ENCODE measurements around the gene ATE1.

ATE1 gene

GRCh38 chr10:121803611-121804010, 124.2 kb downstream of the ATE1 start:
- Histone ChIP-seq H3K4me3 (ENCODE audit: low read depth in 1 of 2, low read length in 2 of 2) (no peak overlapping the region), H2AFZ (ENCODE audit: low read depth, low read length) (no peak overlapping the region), H3K36me3 (ENCODE audit: insufficient read depth, low read length) (no peaks in the 10 kb centered on the region), H3K9ac (ENCODE audit: low read depth, low read length) (no peak overlapping the region), H4K20me1 (ENCODE audit: insufficient read depth, low read length) (no peaks in the 10 kb centered on the region), H3K27ac (ENCODE audit: low read length) (no peak overlapping the region), H3K9me3 (ENCODE audit: insufficient read depth, low read length, severe bottlenecking) (no peaks in the 10 kb centered on the region), H3K27me3 (ENCODE audit: insufficient read depth, low read length, poor library complexity) (no peaks in the 10 kb centered on the region), H3K79me2 (ENCODE audit: insufficient read depth, low read length) (no peaks in the 10 kb centered on the region), H3K4me2 (ENCODE audit: insufficient read depth, low read length) (no peak overlapping the region), H3K4me1 (ENCODE audit: insufficient read depth, low read length) (no peaks in the 10 kb centered on the region)
- no peak for ATAC-seq (ENCODE audit: insufficient read depth, low read depth)
- TF ChIP-seq, protein P1, sequence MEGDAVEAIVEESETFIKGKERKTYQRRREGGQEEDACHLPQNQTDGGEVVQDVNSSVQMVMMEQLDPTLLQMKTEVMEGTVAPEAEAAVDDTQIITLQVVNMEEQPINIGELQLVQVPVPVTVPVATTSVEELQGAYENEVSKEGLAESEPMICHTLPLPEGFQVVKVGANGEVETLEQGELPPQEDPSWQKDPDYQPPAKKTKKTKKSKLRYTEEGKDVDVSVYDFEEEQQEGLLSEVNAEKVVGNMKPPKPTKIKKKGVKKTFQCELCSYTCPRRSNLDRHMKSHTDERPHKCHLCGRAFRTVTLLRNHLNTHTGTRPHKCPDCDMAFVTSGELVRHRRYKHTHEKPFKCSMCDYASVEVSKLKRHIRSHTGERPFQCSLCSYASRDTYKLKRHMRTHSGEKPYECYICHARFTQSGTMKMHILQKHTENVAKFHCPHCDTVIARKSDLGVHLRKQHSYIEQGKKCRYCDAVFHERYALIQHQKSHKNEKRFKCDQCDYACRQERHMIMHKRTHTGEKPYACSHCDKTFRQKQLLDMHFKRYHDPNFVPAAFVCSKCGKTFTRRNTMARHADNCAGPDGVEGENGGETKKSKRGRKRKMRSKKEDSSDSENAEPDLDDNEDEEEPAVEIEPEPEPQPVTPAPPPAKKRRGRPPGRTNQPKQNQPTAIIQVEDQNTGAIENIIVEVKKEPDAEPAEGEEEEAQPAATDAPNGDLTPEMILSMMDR (IDR thresholded peaks at IDR 0.05; ENCODE audit: borderline replicate concordance, extremely low read depth, low read length, poor library complexity, severe bottlenecking) = no peak
- no peak for TF ChIP-seq EZH2 (IDR thresholded peaks at IDR 0.05; ENCODE audit: borderline replicate concordance, low read depth, low read length, severe bottlenecking)
- no peak for DNase-seq

DNA sequence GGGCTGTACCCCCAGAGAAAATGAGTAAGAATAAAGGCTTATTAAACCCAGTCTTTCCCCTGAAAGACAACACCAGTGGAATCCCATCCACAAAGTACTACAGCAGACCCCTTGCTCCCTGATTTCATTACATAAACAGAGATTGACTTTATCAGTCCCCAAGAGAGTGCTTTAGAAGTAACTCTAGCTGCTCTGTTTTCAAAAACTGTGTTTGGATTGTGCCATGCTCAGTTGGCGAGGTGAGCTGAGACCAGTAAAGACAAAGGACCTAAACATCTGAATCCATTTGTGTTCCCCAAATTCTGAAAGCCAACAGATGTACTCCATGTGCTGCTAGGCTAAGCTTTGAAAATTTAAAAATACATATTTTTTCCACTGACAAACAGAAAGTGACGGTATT, 127.0 kb downstream of the ATE1 start:
- no peak overlapping the region for H3K9ac ChIP-seq (ENCODE audit: low read depth, low read length)
- H3K9me3 ChIP-seq (ENCODE audit: insufficient read depth, low read length, severe bottlenecking) = no peaks in the 10 kb centered on the region
- no peak overlapping the region for H3K27ac ChIP-seq (ENCODE audit: low read length)
- no peaks in the 10 kb centered on the region for H3K4me1 ChIP-seq (ENCODE audit: insufficient read depth, low read length)
- no peaks in the 10 kb centered on the region for H4K20me1 ChIP-seq (ENCODE audit: insufficient read depth, low read length)
- TF ChIP-seq, protein P1 (IDR thresholded peaks at IDR 0.05; ENCODE audit: borderline replicate concordance, extremely low read depth, low read length, poor library complexity, severe bottlenecking) = no peak
- no peak for TF ChIP-seq EZH2 (IDR thresholded peaks at IDR 0.05; ENCODE audit: borderline replicate concordance, low read depth, low read length, severe bottlenecking)
- no peak for DNase-seq
- H3K27me3 ChIP-seq (ENCODE audit: insufficient read depth, low read length, poor library complexity) = no peaks in the 10 kb centered on the region
- no peak for ATAC-seq (ENCODE audit: insufficient read depth, low read depth)
- no peak overlapping the region for H3K4me2 ChIP-seq (ENCODE audit: insufficient read depth, low read length)
- no peaks in the 10 kb centered on the region for H3K79me2 ChIP-seq (ENCODE audit: insufficient read depth, low read length)
- no peaks in the 10 kb centered on the region for H3K36me3 ChIP-seq (ENCODE audit: insufficient read depth, low read length)
- H3K4me3 ChIP-seq (ENCODE audit: low read depth in 1 of 2, low read length in 2 of 2) = no peak overlapping the region
- H2AFZ ChIP-seq (ENCODE audit: low read depth, low read length) = no peak overlapping the region

DNA sequence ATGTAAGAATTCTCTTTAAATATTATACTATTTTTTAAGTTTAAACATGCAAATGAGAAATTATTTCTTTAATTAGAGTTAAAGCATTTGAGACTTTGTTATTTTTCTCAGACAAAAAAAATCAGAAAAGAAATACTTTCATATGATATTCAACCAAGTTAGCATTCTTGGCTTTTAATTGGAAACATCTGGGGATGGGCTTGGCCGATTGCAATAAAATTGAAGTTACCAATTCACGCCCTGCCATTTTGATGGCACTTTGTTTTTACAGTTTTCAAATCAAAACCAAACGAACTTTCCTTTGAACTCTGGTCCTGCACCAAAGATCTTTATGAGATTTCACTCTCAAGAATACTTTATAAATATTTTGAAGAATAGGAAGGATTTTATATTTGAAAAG, 127.7 kb downstream of the ATE1 start:
- TF ChIP-seq, protein P1 (IDR thresholded peaks at IDR 0.05; ENCODE audit: borderline replicate concordance, extremely low read depth, low read length, poor library complexity, severe bottlenecking) = no peak
- no peak for TF ChIP-seq EZH2 (IDR thresholded peaks at IDR 0.05; ENCODE audit: borderline replicate concordance, low read depth, low read length, severe bottlenecking)

DNA sequence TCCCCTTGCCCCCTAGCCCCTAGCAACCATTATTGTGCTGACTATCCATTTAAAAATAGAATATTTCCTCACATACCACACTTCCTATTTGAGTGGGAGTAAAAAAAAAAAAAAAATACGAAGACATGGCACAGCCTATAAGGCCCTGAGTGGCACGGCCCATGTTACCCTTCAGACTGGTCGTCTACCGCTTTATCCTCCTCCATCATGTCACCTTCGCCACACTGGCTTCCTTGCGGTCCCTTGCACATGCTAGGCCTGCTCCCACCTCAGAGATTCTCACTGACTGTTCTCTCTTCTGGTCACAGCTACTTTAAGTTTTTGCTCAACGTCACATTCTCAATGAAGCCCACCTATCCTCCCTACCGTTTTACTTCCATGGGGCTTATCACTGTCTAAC, 130.3 kb downstream of the ATE1 start:
- H3K9me3 ChIP-seq (ENCODE audit: insufficient read depth, low read length, severe bottlenecking) = no peaks in the 10 kb centered on the region
- no peaks in the 10 kb centered on the region for H3K27me3 ChIP-seq (ENCODE audit: insufficient read depth, low read length, poor library complexity)
- no peak overlapping the region for H3K9ac ChIP-seq (ENCODE audit: low read depth, low read length)
- ATAC-seq (ENCODE audit: insufficient read depth, low read depth) = no peak
- no peaks in the 10 kb centered on the region for H4K20me1 ChIP-seq (ENCODE audit: insufficient read depth, low read length)
- no peak overlapping the region for H2AFZ ChIP-seq (ENCODE audit: low read depth, low read length)
- no peak for DNase-seq
- H3K4me3 ChIP-seq (ENCODE audit: low read depth in 1 of 2, low read length in 2 of 2) = no peak overlapping the region
- no peak overlapping the region for H3K4me2 ChIP-seq (ENCODE audit: insufficient read depth, low read length)
- TF ChIP-seq, protein P1 (IDR thresholded peaks at IDR 0.05; ENCODE audit: borderline replicate concordance, extremely low read depth, low read length, poor library complexity, severe bottlenecking) = no peak
- no peak for TF ChIP-seq EZH2 (IDR thresholded peaks at IDR 0.05; ENCODE audit: borderline replicate concordance, low read depth, low read length, severe bottlenecking)
- no peaks in the 10 kb centered on the region for H3K4me1 ChIP-seq (ENCODE audit: insufficient read depth, low read length)
- no peak overlapping the region for H3K27ac ChIP-seq (ENCODE audit: low read length)
- H3K36me3 ChIP-seq (ENCODE audit: insufficient read depth, low read length) = no peaks in the 10 kb centered on the region
- no peaks in the 10 kb centered on the region for H3K79me2 ChIP-seq (ENCODE audit: insufficient read depth, low read length)

More for the DNA sequence above, 127.7 kb downstream of the ATE1 start:
- Histone ChIP-seq H3K36me3 (ENCODE audit: insufficient read depth, low read length) (no peaks in the 10 kb centered on the region), H3K9me3 (ENCODE audit: insufficient read depth, low read length, severe bottlenecking) (no peaks in the 10 kb centered on the region), H3K4me2 (ENCODE audit: insufficient read depth, low read length) (no peak overlapping the region), H3K9ac (ENCODE audit: low read depth, low read length) (no peak overlapping the region), H4K20me1 (ENCODE audit: insufficient read depth, low read length) (no peaks in the 10 kb centered on the region), H3K27me3 (ENCODE audit: insufficient read depth, low read length, poor library complexity) (no peaks in the 10 kb centered on the region), H3K27ac (ENCODE audit: low read length) (no peak overlapping the region), H3K4me3 (ENCODE audit: low read depth in 1 of 2, low read length in 2 of 2) (no peak overlapping the region), H3K79me2 (ENCODE audit: insufficient read depth, low read length) (no peaks in the 10 kb centered on the region), H2AFZ (ENCODE audit: low read depth, low read length) (no peak overlapping the region), H3K4me1 (ENCODE audit: insufficient read depth, low read length) (no peaks in the 10 kb centered on the region)
- ATAC-seq (ENCODE audit: insufficient read depth, low read depth) (no peak), DNase-seq (no peak)
